HUES64 (cell line): ENCODE measurements around the gene SPDYC. TPM values are rescaled to one million over a fixed set of nuclear protein-coding genes. Genes with fewer than 3 reads are reported as not detected.

Experiments used
- H3K27ac ChIP-seq: 2 replicates; pipeline ENCODE4 v1.7.0; 2013; ENCODE audit warnings: low read depth, low read length, inconsistent platforms
- H3K27me3 ChIP-seq: 2 replicates; pipeline ENCODE4 v1.6.1; 2013; ENCODE audit warnings: mild to moderate bottlenecking, low read length; ENCODE audit not compliant: insufficient read depth
- H3K36me3 ChIP-seq: 2 replicates; pipeline ENCODE4 v1.6.1; 2013; ENCODE audit warnings: mild to moderate bottlenecking, low read length; ENCODE audit not compliant: insufficient read depth
- H3K4me1 ChIP-seq: 2 replicates; pipeline ENCODE4 v1.6.1; 2013; ENCODE audit warnings: mild to moderate bottlenecking, low read length, moderate library complexity; ENCODE audit not compliant: insufficient read depth
- H3K4me3 ChIP-seq: 2 replicates; pipeline ENCODE4 v1.5.1; 2013; ENCODE audit warnings: mild to moderate bottlenecking, low read length, moderate library complexity
- H3K9ac ChIP-seq: 2 replicates; pipeline ENCODE4 v1.6.1; 2013; ENCODE audit warnings: mild to moderate bottlenecking, low read depth, low read length
- H3K9me3 ChIP-seq: 2 replicates; pipeline ENCODE4 v1.6.1; 2013; ENCODE audit warnings: low read depth, low read length; ENCODE audit not compliant: insufficient read depth
- WGBS: fragments of 150-250, 120-280 bp; methylation state at CpG from one replicate; pipeline ENCODE4 v1.1.7; 2013; ENCODE audit warnings: missing lambda C conversion rate; 5-methylcytosine and 5-hydroxymethylcytosine counted together
- polyA plus RNA-seq, 2 experiments: library from polyadenylated mRNA; stranded (reverse); fragments of 50-300 nt; gene quantifications; one replicate each; pipeline ENCODE4 v1.2.3, GENCODE V29; 2013

SPDYC gene
- polyA plus RNA-seq (2013, experiment 1 of 2) = not detected
- not detected for polyA plus RNA-seq (2013, experiment 2 of 2)

DNA sequence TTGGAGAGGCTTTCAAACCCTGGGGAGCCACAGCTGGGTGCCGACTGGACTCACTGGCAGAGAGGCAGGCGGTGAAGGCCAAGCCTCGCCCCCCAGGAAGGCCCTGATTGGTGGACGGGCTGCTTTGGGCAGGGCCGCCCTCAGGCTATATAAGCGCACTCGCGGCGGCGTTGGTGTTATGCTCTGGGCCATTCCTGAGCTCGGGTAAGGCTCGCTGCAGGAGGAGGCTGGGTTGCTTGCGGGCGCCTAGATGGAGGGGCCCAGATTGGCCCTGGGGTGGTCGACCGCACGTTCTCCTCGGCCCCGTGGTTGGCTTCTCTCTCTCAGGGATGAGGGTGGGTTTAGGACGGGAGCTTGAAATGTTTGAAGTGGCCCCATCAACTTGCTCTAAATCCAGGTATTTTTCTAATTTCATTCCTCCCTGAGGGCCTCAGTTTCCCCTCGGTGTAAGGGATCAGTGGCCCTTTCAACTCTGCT, at the start of gene SPDYC:
Gene SPDYC (plus strand): TSS at position 176 of the 477 bp plus-strand sequence. CDS start 1,125 bp downstream, outside the sequence.
- Histone ChIP-seq H3K4me3 (no peak within 1 kb of the TSS), H3K4me1 (peaks cover 5% of the 10 kb centered on the region; the same call in 1 of the 2 replicates), H3K9ac (no peak within 1 kb of the TSS), H3K36me3 (no peaks in the 10 kb centered on the region), H3K27me3 (no peaks in the 10 kb centered on the region), H3K9me3 (no peaks in the 10 kb centered on the region), H3K27ac (no peak within 1 kb of the TSS)
- 72% methylated on average over 20 of the region's 21 CpGs for WGBS

DNA sequence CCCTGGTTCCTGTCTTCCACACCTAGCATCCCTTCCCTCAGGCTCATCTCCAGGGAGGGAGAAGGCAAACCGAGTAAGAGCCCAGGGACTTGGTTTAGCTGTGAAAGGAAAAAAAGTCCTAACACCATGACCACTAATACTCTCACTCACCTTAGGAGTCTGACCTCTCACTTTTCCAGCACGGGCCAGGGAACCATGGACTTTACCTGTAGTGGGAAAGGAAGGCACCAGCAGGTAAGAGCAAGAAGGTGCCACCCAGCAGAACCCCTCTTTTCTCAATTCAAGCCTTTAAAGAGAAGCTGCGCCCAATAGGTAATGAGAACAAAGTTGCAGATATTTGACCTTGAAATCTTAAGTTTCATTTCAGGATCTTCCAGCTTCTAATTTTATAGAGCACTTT, 49.2 kb upstream of the SPDYC start:
- H3K4me1 ChIP-seq = peaks cover 7% of the 10 kb centered on the region

DNA sequence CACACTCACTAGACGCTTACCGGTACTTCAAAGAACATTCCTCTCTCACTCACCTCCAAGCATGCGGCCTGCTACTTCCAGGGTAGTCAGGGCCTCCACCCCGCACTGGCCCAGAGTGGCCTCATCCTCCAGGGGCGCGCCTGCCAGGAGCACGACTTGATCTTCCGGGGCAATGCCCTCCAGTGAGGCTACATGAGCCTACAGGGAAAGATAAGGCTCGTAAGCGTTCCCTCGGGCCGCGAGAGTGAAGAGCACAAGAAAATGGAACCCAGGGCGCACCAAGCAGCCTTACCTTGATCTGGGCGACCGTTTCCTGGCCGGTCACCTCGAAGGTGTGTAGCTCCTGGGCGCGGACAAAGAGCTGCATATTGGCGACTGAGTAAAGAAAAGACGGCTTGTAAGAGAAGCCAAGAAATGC, 48.6 kb upstream of the SPDYC start:
- Histone ChIP-seq H3K9me3 (no peaks in the 10 kb centered on the region), H3K27ac (peak overlapping the region; percentile 74), H3K27me3 (no peaks in the 10 kb centered on the region), H3K4me3 (peak overlapping the region; percentile 90), H3K36me3 (peaks cover 56% of the 10 kb centered on the region), H3K9ac (peak overlapping the region; percentile 96), H3K4me1 (peaks cover 7% of the 10 kb centered on the region)
- 3% methylated on average over 22 of the region's 22 CpGs for WGBS

More for the DNA sequence above, 49.2 kb upstream of the SPDYC start:
- Histone ChIP-seq H3K9me3 (no peaks in the 10 kb centered on the region), H3K27ac (peak overlapping the region; percentile 74), H3K4me3 (peak overlapping the region; percentile 90), H3K27me3 (no peaks in the 10 kb centered on the region), H3K9ac (peak overlapping the region; percentile 96; the same call in 1 of the 2 replicates), H3K36me3 (peaks cover 55% of the 10 kb centered on the region)
- 100% methylated on average over 2 of the region's 3 CpGs for WGBS

- Histone ChIP-seq H3K9ac (peak within 1 kb of the TSS; percentile 96), H3K9me3 (no peaks in the 10 kb centered on the region), H3K4me3 (peak within 1 kb of the TSS; percentile 90), H3K27me3 (no peaks in the 10 kb centered on the region), H3K27ac (peak within 1 kb of the TSS; percentile 76), H3K36me3 (peaks cover 63% of the 10 kb centered on the region), H3K4me1 (peaks cover 7% of the 10 kb centered on the region)
- under 1% methylated on average over 64 of the region's 64 CpGs for WGBS
Observed at GRCh38 chr11:65121865-65122696, 48.0 kb upstream of the SPDYC start, which contains the start of the genes FAU and MRPL49. TSS of gene FAU (minus strand) at chr11:65122134. CDS start at chr11:65121813, 321 bp downstream. TSS of gene MRPL49 (plus strand) at chr11:65122321. CDS start at chr11:65122347, 26 bp downstream.

DNA sequence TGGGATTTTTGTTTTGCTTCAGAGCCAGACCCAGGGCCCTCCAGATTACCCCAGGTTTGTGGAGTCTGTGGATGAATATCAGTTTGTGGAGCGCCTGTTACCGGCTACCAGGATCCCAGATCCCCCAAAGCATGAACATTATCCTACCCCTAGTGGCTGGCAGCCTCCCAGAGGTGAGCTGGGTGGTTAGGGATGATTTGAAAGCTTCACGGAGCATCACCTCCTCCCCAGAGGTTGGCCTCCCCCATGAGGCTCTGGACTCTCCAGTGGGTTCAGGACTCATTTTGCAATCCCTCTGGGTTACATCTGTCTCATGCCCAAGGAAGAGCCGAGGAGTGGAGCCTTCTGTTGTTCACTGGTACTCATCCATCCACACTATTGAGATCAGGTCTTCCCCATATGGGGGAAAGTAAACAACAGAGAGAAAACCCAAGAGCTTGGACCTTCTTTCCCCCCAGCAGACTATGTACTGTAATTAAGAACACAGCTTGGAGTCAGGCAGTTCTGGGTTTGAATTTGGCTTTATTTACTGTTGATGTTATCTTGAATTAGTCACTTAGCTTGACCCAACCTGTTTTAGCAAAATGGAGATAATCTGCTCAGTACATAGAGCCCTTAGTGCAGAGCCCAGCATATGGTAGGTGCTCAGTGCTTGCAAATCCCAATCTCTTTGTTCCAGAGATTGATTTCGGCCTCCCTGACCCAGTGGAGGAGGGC, 45.4 kb upstream of the SPDYC start:
- Histone ChIP-seq H3K9ac (no peak overlapping the region), H3K4me1 (peaks cover 7% of the 10 kb centered on the region), H3K36me3 (peaks cover 73% of the 10 kb centered on the region), H3K27me3 (no peaks in the 10 kb centered on the region), H3K27ac (no peak overlapping the region), H3K4me3 (no peak overlapping the region), H3K9me3 (no peaks in the 10 kb centered on the region)
- 96% methylated on average over 5 of the region's 5 CpGs for WGBS

- peaks cover 7% of the 10 kb centered on the region for H3K4me1 ChIP-seq
- no peak overlapping the region for H3K4me3 ChIP-seq
- H3K27me3 ChIP-seq = no peaks in the 10 kb centered on the region
- 94% methylated on average over 12 of the region's 12 CpGs for WGBS
- H3K9me3 ChIP-seq = no peaks in the 10 kb centered on the region
- no peak overlapping the region for H3K27ac ChIP-seq
- peaks cover 73% of the 10 kb centered on the region for H3K36me3 ChIP-seq
- no peak overlapping the region for H3K9ac ChIP-seq
Observed at GRCh38 chr11:65125197-65126056, 44.6 kb upstream of the SPDYC start.

DNA sequence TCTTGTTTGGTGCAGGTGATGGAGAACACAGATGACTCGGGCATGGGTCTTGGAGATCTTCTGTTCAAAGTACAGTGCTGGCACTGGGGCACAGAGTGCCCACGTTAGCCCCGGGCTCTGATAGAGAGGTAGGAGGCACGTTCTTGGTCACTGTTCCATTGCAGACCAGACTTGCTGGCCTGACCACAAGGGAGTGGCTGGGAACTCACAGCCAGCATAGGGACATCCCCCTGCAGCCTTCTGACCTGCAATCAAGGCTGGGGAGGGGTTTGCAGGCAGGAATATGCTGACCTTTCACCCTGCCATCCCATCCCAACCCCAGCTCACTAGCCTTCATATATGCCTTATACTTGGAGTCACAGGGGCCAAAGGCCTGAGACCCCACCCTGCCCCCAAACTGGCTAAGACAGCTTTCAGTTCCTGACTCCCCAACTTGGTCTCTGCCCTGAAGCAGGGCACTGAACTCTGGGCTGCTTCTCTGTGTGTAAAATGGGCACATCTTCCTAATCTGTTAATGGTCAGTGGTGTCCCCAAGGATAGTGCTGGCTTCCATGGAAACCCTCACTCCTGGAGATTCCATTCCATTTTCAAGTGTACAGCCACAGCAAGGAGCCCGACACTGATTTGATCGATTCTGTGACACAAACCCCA, 43.3 kb upstream of the SPDYC start:
- Histone ChIP-seq H3K4me1 (no peaks in the 10 kb centered on the region), H3K27ac (no peak overlapping the region), H3K9ac (no peak overlapping the region), H3K4me3 (no peak overlapping the region), H3K27me3 (no peaks in the 10 kb centered on the region), H3K9me3 (no peaks in the 10 kb centered on the region), H3K36me3 (peaks cover 75% of the 10 kb centered on the region)
- 97% methylated on average over 6 of the region's 6 CpGs for WGBS

DNA sequence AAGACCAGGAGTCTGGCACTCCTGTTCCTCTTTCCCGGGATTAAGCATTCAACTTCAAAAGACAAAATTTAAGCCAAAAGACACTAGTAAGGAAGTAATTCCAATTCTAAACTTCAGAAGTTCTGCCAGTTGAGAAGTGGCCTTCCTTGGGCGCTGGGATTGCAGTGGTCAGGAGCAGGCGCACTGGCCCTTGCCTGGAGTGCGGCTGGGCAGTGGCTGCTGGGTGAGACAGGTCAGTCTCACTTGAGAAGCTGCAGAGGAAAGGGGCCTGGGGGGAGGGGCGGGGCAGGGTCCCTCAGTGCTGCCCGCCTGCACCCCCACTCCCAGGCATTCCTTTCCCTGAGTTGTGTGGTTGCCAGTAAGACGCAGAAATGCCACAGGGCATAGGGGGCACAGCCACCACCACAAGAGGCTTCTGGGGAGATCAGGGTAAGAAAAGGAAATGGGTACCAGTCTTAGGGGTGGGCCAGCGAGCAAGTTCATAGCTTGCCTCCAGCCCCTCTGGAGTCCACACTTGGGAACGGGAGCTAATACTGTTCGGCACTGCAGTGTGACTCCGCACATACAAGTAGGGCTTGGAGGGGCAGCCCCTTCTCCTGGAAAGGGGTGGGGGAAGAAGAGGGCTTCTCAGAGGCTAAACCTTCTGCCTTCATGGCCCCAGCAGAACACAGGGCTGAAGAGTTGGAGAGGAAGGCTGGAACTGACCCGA, 42.4 kb upstream of the SPDYC start:
- H3K27ac ChIP-seq = no peak overlapping the region
- no peaks in the 10 kb centered on the region for H3K9me3 ChIP-seq
- H3K36me3 ChIP-seq = peaks cover 84% of the 10 kb centered on the region
- H3K4me3 ChIP-seq = no peak overlapping the region
- 95% methylated on average over 12 of the region's 12 CpGs for WGBS
- H3K27me3 ChIP-seq = no peaks in the 10 kb centered on the region
- H3K9ac ChIP-seq = no peak overlapping the region
- no peaks in the 10 kb centered on the region for H3K4me1 ChIP-seq

- no peak overlapping the region for H3K9ac ChIP-seq
- H3K9me3 ChIP-seq = no peaks in the 10 kb centered on the region
- no peak overlapping the region for H3K27ac ChIP-seq
- peaks cover 84% of the 10 kb centered on the region for H3K36me3 ChIP-seq
- WGBS = 94% methylated on average over 15 of the region's 15 CpGs
- no peak overlapping the region for H3K4me3 ChIP-seq
- H3K4me1 ChIP-seq = no peaks in the 10 kb centered on the region
- no peaks in the 10 kb centered on the region for H3K27me3 ChIP-seq
Observed at GRCh38 chr11:65128182-65129145, 41.6 kb upstream of the SPDYC start.
